Spinal cord (tissue), 10 donors: Measurements from ENCODE around the gene ABCA9. TPM values are rescaled to one million over a fixed set of nuclear protein-coding genes. Genes with fewer than 3 reads are reported as not detected.
A peak's percentile ranks its signal among the peaks of the same experiment; 100 is the strongest.

ENCODE experiments used
- DNase-seq, 6 donors: peaks; one replicate each; pipeline versions ENCODE4 v3.0.0 to v3.0.0-alpha.2; 2013 to 2015; ENCODE audit warnings: low spot score in 6 of 6, low read depth in 4 of 6
- H3K27ac ChIP-seq: one replicate; pipeline ENCODE4 v1.5.1; 2013; ENCODE audit warnings: low read depth, low read length, control low read depth
- H3K27me3 ChIP-seq: one replicate; pipeline ENCODE4 v1.6.1; 2013; ENCODE audit warnings: low read length; ENCODE audit not compliant: control insufficient read depth, insufficient read depth
- H3K36me3 ChIP-seq: one replicate; pipeline ENCODE4 v1.6.1; 2013; ENCODE audit warnings: low read length; ENCODE audit not compliant: control insufficient read depth, insufficient read depth
- H3K4me1 ChIP-seq: one replicate; pipeline ENCODE4 v1.6.1; 2013; ENCODE audit warnings: low read length; ENCODE audit not compliant: control insufficient read depth, insufficient read depth
- H3K4me3 ChIP-seq: one replicate; pipeline ENCODE4 v1.5.1; 2013; ENCODE audit warnings: low read depth, low read length, control low read depth
- H3K9me3 ChIP-seq: one replicate; pipeline ENCODE4 v1.6.1; 2013; ENCODE audit warnings: low read length; ENCODE audit not compliant: control insufficient read depth, insufficient read depth
- WGBS: methylation state at CpG from one replicate; pipeline ENCODE4 v1.1.5; 2013; ENCODE audit warnings: missing lambda C conversion rate; ENCODE audit not compliant: insufficient coverage; 5-methylcytosine and 5-hydroxymethylcytosine counted together
- polyA plus RNA-seq, 2 donors: library from polyadenylated mRNA; unstranded; fragments of 120-200 nt; gene quantifications; one replicate each; pipeline ENCODE4 v1.2.1, GENCODE V29; 2013; ENCODE audit not compliant: insufficient read length in 2 of 2
- total RNA-seq, 2 donors: library from RNA; depleted of rRNA in 1 of 2; stranded (reverse); fragments of 120-200 nt in 1 of 2; fragments of >200 nt in 1 of 2; gene quantifications; one replicate each; pipeline versions ENCODE4 v1.2.3 to v1.2.4, GENCODE V29; 2013 to 2014
- donor health status: healthy.

The ABCA9 gene
- total and polyA plus RNA-seq, 4 donors: 5.9 to 68.3 (median 27.3) TPM

GRCh38 chr17:69069226-69069750, 8.6 kb upstream of the ABCA9 start:
- Histone ChIP-seq H3K27ac (no peak overlapping the region), H3K27me3 (no peaks in the 10 kb centered on the region), H3K4me3 (no peak overlapping the region), H3K4me1 (no peaks in the 10 kb centered on the region), H3K9me3 (no peaks in the 10 kb centered on the region), H3K36me3 (no peaks in the 10 kb centered on the region)
- DNase-seq: no peak
- WGBS: 81% methylated on average over 2 of the region's 5 CpGs

- no peak for DNase-seq
- Histone ChIP-seq H3K27me3 (no peaks in the 10 kb centered on the region), H3K36me3 (no peaks in the 10 kb centered on the region), H3K4me1 (no peaks in the 10 kb centered on the region), H3K4me3 (no peak overlapping the region), H3K27ac (no peak overlapping the region), H3K9me3 (no peaks in the 10 kb centered on the region)
- WGBS: 100% methylated on average over 2 of the region's 4 CpGs
Observed at GRCh38 chr17:69067274-69068047, 6.7 kb upstream of the ABCA9 start.

GRCh38 chr17:69066482-69066881, 5.8 kb upstream of the ABCA9 start:
- H3K27me3 ChIP-seq: no peaks in the 10 kb centered on the region
- DNase-seq: no peak
- no peaks in the 10 kb centered on the region for H3K36me3 ChIP-seq
- no peak overlapping the region for H3K27ac ChIP-seq
- H3K9me3 ChIP-seq: no peaks in the 10 kb centered on the region
- no peaks in the 10 kb centered on the region for H3K4me1 ChIP-seq
- 86% methylated on average over 7 of the region's 7 CpGs for WGBS
- H3K4me3 ChIP-seq: no peak overlapping the region

GRCh38 chr17:69065113-69065512, 4.4 kb upstream of the ABCA9 start:
- no peaks in the 10 kb centered on the region for H3K9me3 ChIP-seq
- no peaks in the 10 kb centered on the region for H3K36me3 ChIP-seq
- H3K4me1 ChIP-seq: no peaks in the 10 kb centered on the region
- no peak for DNase-seq
- H3K27ac ChIP-seq: no peak overlapping the region
- H3K27me3 ChIP-seq: no peaks in the 10 kb centered on the region
- H3K4me3 ChIP-seq: no peak overlapping the region

GRCh38 chr17:69064476-69064875, 3.7 kb upstream of the ABCA9 start:
- no peaks in the 10 kb centered on the region for H3K4me1 ChIP-seq
- DNase-seq: no peak
- H3K36me3 ChIP-seq: no peaks in the 10 kb centered on the region
- H3K27ac ChIP-seq: no peak overlapping the region
- WGBS: no CpG with 5 or more reads among the region's 1 CpG
- H3K9me3 ChIP-seq: no peaks in the 10 kb centered on the region
- no peaks in the 10 kb centered on the region for H3K27me3 ChIP-seq
- H3K4me3 ChIP-seq: no peak overlapping the region

GRCh38 chr17:69064001-69064400, 3.3 kb upstream of the ABCA9 start:
- Histone ChIP-seq H3K4me3 (no peak overlapping the region), H3K27me3 (no peaks in the 10 kb centered on the region), H3K36me3 (no peaks in the 10 kb centered on the region), H3K9me3 (no peaks in the 10 kb centered on the region), H3K27ac (no peak overlapping the region), H3K4me1 (no peaks in the 10 kb centered on the region)
- 89% methylated on average over 1 of the region's 2 CpGs for WGBS
- no peak for DNase-seq

- peak in 1 of 6 donors; percentile 10 for DNase-seq
- H3K27ac ChIP-seq: peak overlapping the region; percentile 22
- no peaks in the 10 kb centered on the region for H3K27me3 ChIP-seq
- WGBS: 90% methylated on average over 1 of the region's 4 CpGs
- H3K36me3 ChIP-seq: no peaks in the 10 kb centered on the region
- no peak overlapping the region for H3K4me3 ChIP-seq
- peaks cover 2% of the 10 kb centered on the region for H3K9me3 ChIP-seq
- H3K4me1 ChIP-seq: no peaks in the 10 kb centered on the region
Observed at GRCh38 chr17:69062860-69063581, 2.3 kb upstream of the ABCA9 start.

GRCh38 chr17:69061721-69062556, 1.2 kb upstream of the ABCA9 start:
- H3K36me3 ChIP-seq: no peaks in the 10 kb centered on the region

GRCh38 chr17:69059458-69060175, 1.1 kb downstream of the ABCA9 start:
- WGBS: 63% methylated on average over 2 of the region's 7 CpGs

More at GRCh38 chr17:69061721-69062556, 1.2 kb upstream of the ABCA9 start:
- DNase-seq: no peak
- WGBS: no CpG with 5 or more reads among the region's 4 CpGs
- Histone ChIP-seq H3K4me3 (no peak overlapping the region), H3K27ac (peak overlapping the region; percentile 79), H3K9me3 (peaks cover 2% of the 10 kb centered on the region), H3K4me1 (no peaks in the 10 kb centered on the region), H3K27me3 (no peaks in the 10 kb centered on the region)

More at GRCh38 chr17:69059458-69060175, 1.1 kb downstream of the ABCA9 start:
- H3K27ac ChIP-seq: peak overlapping the region; percentile 79
- H3K36me3 ChIP-seq: no peaks in the 10 kb centered on the region
- H3K4me1 ChIP-seq: no peaks in the 10 kb centered on the region
- no peaks in the 10 kb centered on the region for H3K27me3 ChIP-seq
- peak in 1 of 6 donors; percentile 30 for DNase-seq
- H3K4me3 ChIP-seq: peak overlapping the region; percentile 27
- H3K9me3 ChIP-seq: peaks cover 5% of the 10 kb centered on the region
